Measurements from ENCODE around the gene PARD3B. TPM values are rescaled to one million over a fixed set of nuclear protein-coding genes. Genes with fewer than 3 reads are reported as not detected.

Gene PARD3B
- total RNA-seq, 1 donor from 2014 or later = 0.96 TPM

- intact Hi-C loops (cut with micrococcal nuclease) = no loop called here
These were observed 883.5 kb downstream of the PARD3B start for GRCh38 chr2:205428811-205429210.

- intact Hi-C loops (cut with micrococcal nuclease) = no loop called here
These were observed 890.7 kb downstream of the PARD3B start for GRCh38 chr2:205435970-205436369.

GRCh38 chr2:205438241-205438640 lies 893.0 kb downstream of the PARD3B start:
- intact Hi-C loops (cut with micrococcal nuclease) = no loop called here

GRCh38 chr2:205439621-205440020 lies 894.3 kb downstream of the PARD3B start:
- intact Hi-C loops (cut with micrococcal nuclease) = no loop called here

GRCh38 chr2:205441524-205441923 lies 896.2 kb downstream of the PARD3B start:
- intact Hi-C loops (cut with micrococcal nuclease) = no loop called here

- intact Hi-C loops (cut with micrococcal nuclease) = no loop called here
These were observed 902.9 kb downstream of the PARD3B start for GRCh38 chr2:205448189-205448588.

GRCh38 chr2:205451901-205452512 lies 906.7 kb downstream of the PARD3B start:
- intact Hi-C loops (cut with micrococcal nuclease) = no loop called here

- intact Hi-C loops (cut with micrococcal nuclease) = no loop called here
These were observed 907.9 kb downstream of the PARD3B start for GRCh38 chr2:205453202-205453601.

GRCh38 chr2:205456682-205457081 lies 911.4 kb downstream of the PARD3B start:
- intact Hi-C loops (cut with micrococcal nuclease) = no loop called here

- intact Hi-C loops (cut with micrococcal nuclease) = no loop called here
These were observed 914.9 kb downstream of the PARD3B start for GRCh38 chr2:205460217-205460616.

GRCh38 chr2:205461169-205461568 lies 915.9 kb downstream of the PARD3B start:
- intact Hi-C loops (cut with micrococcal nuclease) = no loop called here

- intact Hi-C loops (cut with micrococcal nuclease) = no loop called here
These were observed 916.7 kb downstream of the PARD3B start for GRCh38 chr2:205461678-205462665.

GRCh38 chr2:205462681-205463345 lies 917.5 kb downstream of the PARD3B start:
- intact Hi-C loops (cut with micrococcal nuclease) = no loop called here

GRCh38 chr2:205463466-205464025 lies 918.3 kb downstream of the PARD3B start:
- intact Hi-C loops (cut with micrococcal nuclease) = no loop called here

- intact Hi-C loops (cut with micrococcal nuclease) = no loop called here
These were observed 919.4 kb downstream of the PARD3B start for GRCh38 chr2:205464681-205465080.

- intact Hi-C loops (cut with micrococcal nuclease) = no loop called here
These were observed 920.5 kb downstream of the PARD3B start for GRCh38 chr2:205465791-205466190.

GRCh38 chr2:205471776-205472175 lies 926.5 kb downstream of the PARD3B start:
- intact Hi-C loops (cut with micrococcal nuclease) = loop anchor here (10.0 kb wide), 1 partner anchor 597 kb away; no protein-coding TSS in a partner anchor

GRCh38 chr2:205473791-205474190 lies 928.5 kb downstream of the PARD3B start:
- intact Hi-C loops (cut with micrococcal nuclease) = loop anchor here (10.0 kb wide), 1 partner anchor 599 kb away; no protein-coding TSS in a partner anchor

GRCh38 chr2:205474741-205475415 lies 929.6 kb downstream of the PARD3B start:
- intact Hi-C loops (cut with micrococcal nuclease) = loop anchor here (10.0 kb wide), 1 partner anchor 600 kb away; no protein-coding TSS in a partner anchor

- intact Hi-C loops (cut with micrococcal nuclease) = loop anchor here (10.0 kb wide), 1 partner anchor 601 kb away; no protein-coding TSS in a partner anchor
These were observed 930.1 kb downstream of the PARD3B start for GRCh38 chr2:205475416-205475768.

All from T-helper 1 cell treated with Interleukin-12 subunit alpha and Interleukin-12 subunit beta and Interleukin-4 antibody, amounts not matched to agents 30 ng/mL and 1 ng/mL, for 36 hours (primary cell).